Adrenal gland (tissue), 12 donors: ENCODE data around the gene IMMP2L. TPM values are rescaled to one million over a fixed set of nuclear protein-coding genes. Genes with fewer than 3 reads are reported as not detected.
"Not testable (repeated sequence)": the region's sequence is repeated elsewhere in the genome, so short reads cannot be mapped to it uniquely, and the experiment has no call there.

Experiments used
- DNase-seq, 7 donors: peaks; one replicate each; pipeline ENCODE4 v3.0.0-alpha.2; 2019 to 2020
- H3K27ac ChIP-seq, 5 donors: fragments of 200-600 bp; sonication (generic) in 4 of 5; 1 replicate in 3 of 5; 2 replicates in 2 of 5; pipeline versions ENCODE4 v1.5.1 to v1.8.0; 2016 to 2020; ENCODE audit warnings: mild to moderate bottlenecking in 1 of 5
- H3K27me3 ChIP-seq: fragments of 200-600 bp; 2 replicates; pipeline ENCODE4 v1.8.0; 2021
- H3K36me3 ChIP-seq, 2 donors: fragments of 200-600 bp; replicated peaks in 1 of 2; 1 replicate in 1 of 2; 2 replicates in 1 of 2; pipeline versions ENCODE4 v1.5.1 to v1.8.0; 2018 to 2022
- H3K4me1 ChIP-seq, 2 donors: fragments of 200-600 bp; replicated peaks in 1 of 2; 1 replicate in 1 of 2; 2 replicates in 1 of 2; pipeline versions ENCODE4 v1.5.1 to v1.8.0; 2018 to 2021
- H3K4me3 ChIP-seq, 4 donors: fragments of 200-600 bp; sonication (generic) in 3 of 4; one replicate each; pipeline ENCODE4 v1.5.1; 2016 to 2018
- H3K9me3 ChIP-seq, 3 donors: fragments of 200-600 bp; sonication (generic) in 1 of 3; replicated peaks in 1 of 3; 1 replicate in 2 of 3; 2 replicates in 1 of 3; pipeline versions ENCODE4 v1.5.1 to v1.8.0; 2016 to 2021
- POLR2A ChIP-seq, 2 donors: fragments of 450-650 bp; IDR thresholded peaks; one replicate each; pipeline ENCODE4 v1.6.1; 2017; ENCODE audit warnings: antibody characterized with exemption in 2 of 2, mild to moderate bottlenecking in 2 of 2, moderate library complexity in 1 of 2
- WGBS, 4 donors: extraction: QIAGEN DNeasy Blood & Tissue Kit in 2 of 4; methylation state at CpG; one replicate each; pipeline versions ENCODE4 v1.1.5 to v1.1.7; 2013 to 2017; 5-methylcytosine and 5-hydroxymethylcytosine counted together
- intact Hi-C, 2 donors: fragments of 100-400 bp; cut with DNase I; formaldehyde crosslinking; loops; one replicate each; pipeline versions ENCODE4 v1.14.1 to v1.15.0; 2022 to 2023
- polyA plus RNA-seq, 3 donors: library from polyadenylated mRNA; stranded (reverse); fragments of 200-250 nt in 2 of 3; fragments of 350-450 nt in 1 of 3; fragmentation: Illumina TruSeq in 1 of 3; extraction: RNeasy Lipid Tissue Mini Kit (QIAGEN cat#74804) in 1 of 3; gene quantifications; one replicate each; pipeline ENCODE4 v1.2.3, GENCODE V29; 2013 to 2014
- total RNA-seq, 9 donors: library from RNA; depleted of rRNA in 4 of 9; stranded (reverse); fragments of >200 nt in 4 of 9; fragments of 120-200 nt in 1 of 9; fragmentation: NEBNext Ultra II Directional in 1 of 9; extraction: Animal tissue kit (Norgen Biotek cat#: 25700) in 1 of 9; gene quantifications; one replicate each; pipeline versions ENCODE4 v1.1.0 to v1.2.4, GENCODE V29; 2013 to 2023
- TF ChIP-seq, protein P1 (sequence below), 6 experiments: fragments of 450-650 bp in 4 of 6; fragments of 200-600 bp in 2 of 6; sonication (generic) in 1 of 6; IDR thresholded peaks; 1 replicate in 5 of 6; 2 replicates in 1 of 6; pipeline versions ENCODE4 v1.5.1 to v1.8.0; 2016 to 2021; ENCODE audit warnings: antibody characterized with exemption in 6 of 6, mild to moderate bottlenecking in 2 of 6, moderate library complexity in 1 of 6
- donor health status: healthy with polysubstance abuse.
- donor health status: Bipolar disorder and iron deficiency.
- donor health status: DM: yes; HTN: yes; CAD: no.
- donor health status: DM: no; HTN: no; CAD: no.
- donor health status: DM: no; HTN: no; CAD: no.
- donor health status: DM: yes; HTN: yes; CAD: no.

The IMMP2L gene
- total and polyA plus RNA-seq, 12 donors: 13.4 to 34.1 (median 25.3) TPM

DNA sequence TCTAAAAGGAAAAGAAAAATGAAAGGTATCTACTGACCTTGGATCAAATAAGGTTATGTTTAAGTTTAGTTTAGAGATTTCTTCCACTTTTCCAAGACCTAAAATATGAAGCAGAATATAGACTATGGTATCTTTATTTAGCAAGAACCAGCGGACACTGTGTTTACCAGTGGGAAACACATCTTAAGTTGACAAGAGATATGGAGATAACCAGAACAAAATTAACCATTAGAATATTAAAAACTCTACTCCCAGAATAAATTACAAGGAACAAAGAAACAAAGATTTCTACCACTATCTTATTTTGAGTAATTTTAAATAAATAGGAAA lies 86.9 kb downstream of the IMMP2L start:
- DNase-seq: no peak
- no peaks in the 10 kb centered on the region for H3K36me3 ChIP-seq
- peaks cover 0 to 12% (median 0%) of the 10 kb centered on the region in 3 donors for H3K9me3 ChIP-seq
- TF ChIP-seq, protein P1, sequence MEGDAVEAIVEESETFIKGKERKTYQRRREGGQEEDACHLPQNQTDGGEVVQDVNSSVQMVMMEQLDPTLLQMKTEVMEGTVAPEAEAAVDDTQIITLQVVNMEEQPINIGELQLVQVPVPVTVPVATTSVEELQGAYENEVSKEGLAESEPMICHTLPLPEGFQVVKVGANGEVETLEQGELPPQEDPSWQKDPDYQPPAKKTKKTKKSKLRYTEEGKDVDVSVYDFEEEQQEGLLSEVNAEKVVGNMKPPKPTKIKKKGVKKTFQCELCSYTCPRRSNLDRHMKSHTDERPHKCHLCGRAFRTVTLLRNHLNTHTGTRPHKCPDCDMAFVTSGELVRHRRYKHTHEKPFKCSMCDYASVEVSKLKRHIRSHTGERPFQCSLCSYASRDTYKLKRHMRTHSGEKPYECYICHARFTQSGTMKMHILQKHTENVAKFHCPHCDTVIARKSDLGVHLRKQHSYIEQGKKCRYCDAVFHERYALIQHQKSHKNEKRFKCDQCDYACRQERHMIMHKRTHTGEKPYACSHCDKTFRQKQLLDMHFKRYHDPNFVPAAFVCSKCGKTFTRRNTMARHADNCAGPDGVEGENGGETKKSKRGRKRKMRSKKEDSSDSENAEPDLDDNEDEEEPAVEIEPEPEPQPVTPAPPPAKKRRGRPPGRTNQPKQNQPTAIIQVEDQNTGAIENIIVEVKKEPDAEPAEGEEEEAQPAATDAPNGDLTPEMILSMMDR (IDR thresholded peaks at IDR 0.05): no peak
- TF ChIP-seq POLR2A (IDR thresholded peaks at IDR 0.05): no peak
- H3K4me1 ChIP-seq: no peaks in the 10 kb centered on the region
- intact Hi-C loops: no loop called here
- no peak overlapping the region for H3K27ac ChIP-seq
- 88 to 96% (median 92%) methylated on average over 1 of the region's 1 CpG for WGBS, 4 donors
- H3K27me3 ChIP-seq: no peaks in the 10 kb centered on the region
- H3K4me3 ChIP-seq: no peak overlapping the region

DNA sequence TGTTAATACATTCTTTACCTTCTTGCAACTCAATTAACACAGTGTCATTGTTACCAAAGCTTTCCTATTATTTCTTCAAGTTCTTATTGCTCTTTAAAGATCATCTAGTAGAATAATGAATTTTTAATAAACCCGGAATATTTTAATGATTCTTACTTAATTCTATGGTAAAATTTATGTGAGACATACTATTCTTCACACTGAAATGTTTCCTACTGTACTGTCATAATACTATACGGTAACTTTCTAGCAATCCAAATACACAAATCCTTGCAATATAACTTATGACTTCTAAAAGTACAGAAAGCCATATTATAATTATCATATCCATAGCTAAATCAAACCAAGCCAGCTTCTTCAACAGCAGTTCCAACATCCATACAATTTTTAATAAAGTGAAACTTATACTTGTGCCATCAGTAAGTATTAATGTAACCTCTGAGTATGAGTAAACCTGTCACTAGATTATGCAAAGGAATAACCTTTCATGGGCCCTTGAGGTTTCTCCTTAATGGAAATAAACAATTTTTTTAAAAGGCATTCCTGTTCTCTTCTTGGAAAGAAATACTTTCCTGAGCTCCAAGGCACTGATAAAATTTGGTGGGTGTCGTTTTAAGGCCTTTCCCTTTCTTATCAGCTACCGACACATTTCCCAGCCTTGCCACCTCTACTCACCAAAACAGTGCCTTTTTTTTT lies 87.4 kb downstream of the IMMP2L start:
- 60 to 64% (median 61%) methylated on average over 4 of the region's 4 CpGs for WGBS, 4 donors
- intact Hi-C loops: no loop called here
- no peaks in the 10 kb centered on the region for H3K27me3 ChIP-seq

DNA sequence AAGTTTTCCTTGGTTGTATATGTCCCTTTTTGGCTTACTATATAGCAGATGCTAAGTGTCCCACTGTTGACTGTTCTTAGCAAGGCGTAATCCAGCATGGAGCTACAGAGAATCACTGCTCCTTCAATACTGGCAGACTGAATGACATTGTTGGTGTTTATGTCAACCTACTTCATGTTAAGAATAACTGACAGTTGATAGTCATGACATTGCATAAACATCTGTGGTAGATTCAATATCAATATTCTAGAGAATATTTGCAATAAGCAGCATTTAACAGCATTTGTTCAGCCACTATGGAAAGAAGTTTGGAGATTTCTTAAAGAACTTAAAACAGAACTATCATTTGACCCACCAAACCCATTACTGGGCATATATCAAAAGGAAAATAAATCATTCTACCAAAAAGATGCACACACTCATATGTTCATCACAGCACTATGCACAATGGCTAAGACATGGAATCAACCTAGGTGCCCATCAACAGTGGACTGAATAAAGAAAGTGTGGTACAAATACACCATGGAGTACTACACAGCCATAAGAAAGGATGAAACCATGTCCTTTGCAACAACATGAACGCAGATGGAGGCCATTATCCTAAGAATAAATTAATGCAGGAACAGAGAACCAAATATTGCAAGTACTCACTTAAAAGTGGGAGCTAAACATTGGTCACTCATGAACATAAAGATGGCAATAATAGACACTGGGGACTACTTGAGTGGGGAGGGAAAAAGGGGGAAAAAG lies 88.7 kb downstream of the IMMP2L start:
- 74 to 100% (median 95%) methylated on average over 2 of the region's 2 CpGs for WGBS, 4 donors

More for the DNA sequence above, 87.4 kb downstream of the IMMP2L start:
- Histone ChIP-seq H3K27ac (no peak overlapping the region), H3K36me3 (no peaks in the 10 kb centered on the region), H3K4me3 (no peak overlapping the region), H3K9me3 (peaks cover 0 to 12% (median 0%) of the 10 kb centered on the region in 3 donors), H3K4me1 (no peaks in the 10 kb centered on the region)
- no peak for DNase-seq
- no peak for TF ChIP-seq POLR2A (IDR thresholded peaks at IDR 0.05)
- TF ChIP-seq, protein P1 (IDR thresholded peaks at IDR 0.05): no peak

DNA sequence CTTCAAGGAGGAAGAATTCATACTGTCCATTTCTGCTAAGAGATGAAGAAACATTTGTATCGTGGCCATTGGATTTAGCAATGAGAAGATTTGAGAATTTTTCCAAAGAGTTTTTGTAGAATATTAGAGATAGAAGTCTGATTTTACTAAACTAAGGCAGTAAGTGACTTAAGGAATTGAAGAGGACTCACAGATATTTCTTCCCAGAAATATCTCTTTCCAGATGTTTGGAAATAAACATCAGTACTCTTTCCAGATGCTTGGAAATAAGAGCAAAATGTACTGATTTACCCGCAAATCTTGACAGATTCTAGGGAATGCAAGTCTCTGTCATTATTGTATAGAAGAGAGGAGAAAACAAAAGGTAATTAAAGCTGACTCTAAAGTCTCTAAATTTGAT lies 91.3 kb downstream of the IMMP2L start:
- no peaks in the 10 kb centered on the region for H3K4me1 ChIP-seq
- intact Hi-C loops: no loop called here
- WGBS, 4 donors: 88 to 100% (median 94%) methylated on average over 2 of the region's 2 CpGs
- no peaks in the 10 kb centered on the region for H3K36me3 ChIP-seq
- H3K27ac ChIP-seq: no peak overlapping the region
- no peak overlapping the region for H3K4me3 ChIP-seq
- H3K27me3 ChIP-seq: no peaks in the 10 kb centered on the region
- TF ChIP-seq, protein P1 (IDR thresholded peaks at IDR 0.05): no peak
- no peak for TF ChIP-seq POLR2A (IDR thresholded peaks at IDR 0.05)
- DNase-seq: no peak
- peaks cover 0 to 12% (median 0%) of the 10 kb centered on the region in 3 donors for H3K9me3 ChIP-seq

More for the DNA sequence above, 88.7 kb downstream of the IMMP2L start:
- Histone ChIP-seq H3K4me3 (no peak overlapping the region), H3K9me3 (peaks cover 0 to 12% (median 0%) of the 10 kb centered on the region in 3 donors), H3K27ac (no peak overlapping the region), H3K27me3 (no peaks in the 10 kb centered on the region), H3K36me3 (no peaks in the 10 kb centered on the region), H3K4me1 (no peaks in the 10 kb centered on the region)
- TF ChIP-seq, protein P1 (IDR thresholded peaks at IDR 0.05): no peak
- TF ChIP-seq POLR2A (IDR thresholded peaks at IDR 0.05): no peak
- intact Hi-C loops: no loop called here
- DNase-seq: no peak

DNA sequence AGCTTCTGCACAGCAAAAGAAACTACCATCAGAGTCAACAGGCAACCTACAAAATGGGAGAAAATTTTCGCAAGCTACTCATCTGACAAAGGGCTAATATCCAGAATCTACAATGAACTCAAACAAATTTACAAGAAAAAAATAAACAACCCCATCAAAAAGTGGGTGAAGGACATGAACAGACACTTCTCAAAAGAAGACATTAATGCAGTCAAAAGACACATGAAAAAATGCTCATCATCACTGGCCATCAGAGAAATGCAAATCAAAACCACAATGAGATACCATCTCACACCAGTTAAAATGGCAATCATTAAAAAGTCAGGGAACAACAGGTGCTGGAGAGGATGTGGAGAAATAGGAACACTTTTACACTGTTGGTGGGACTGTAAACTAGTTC lies 92.4 kb downstream of the IMMP2L start:
- H3K36me3 ChIP-seq, H3K4me1 ChIP-seq, H3K4me3 ChIP-seq, H3K27ac ChIP-seq, DNase-seq, H3K27me3 ChIP-seq, intact Hi-C loops: not testable (repeated sequence)
- WGBS, 4 donors: 97 to 100% (median 100%) methylated on average over 1 of the region's 1 CpG
- H3K9me3 ChIP-seq: peaks cover 0 to 12% (median 0%) of the 10 kb centered on the region in 3 donors

DNA sequence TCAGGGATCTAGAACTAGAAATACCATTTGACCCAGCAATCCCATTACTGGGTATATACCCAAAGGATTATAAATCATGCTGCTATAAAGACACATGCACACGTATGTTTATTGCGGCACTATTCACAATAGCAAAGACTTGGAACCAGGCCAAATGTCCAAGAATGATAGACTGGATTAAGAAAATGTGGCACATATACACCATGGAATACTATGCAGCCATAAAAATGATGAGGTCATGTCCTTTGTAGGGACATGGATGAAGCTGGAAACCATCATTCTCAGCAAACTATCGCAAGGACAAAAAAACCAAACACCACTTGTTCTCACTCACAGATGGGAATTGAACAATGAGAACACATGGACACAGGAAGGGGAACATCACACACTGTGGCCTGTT lies 96.5 kb downstream of the IMMP2L start:
- H3K9me3 ChIP-seq, H3K4me1 ChIP-seq, intact Hi-C loops, H3K4me3 ChIP-seq, DNase-seq, H3K36me3 ChIP-seq, H3K27me3 ChIP-seq, H3K27ac ChIP-seq: not testable (repeated sequence)
- 94 to 100% (median 98%) methylated on average over 2 to 3 of the region's 3 CpGs for WGBS, 4 donors
